PC-3 (cell line): Measurements from ENCODE around the gene GGCX. TPM values are rescaled to one million over a fixed set of nuclear protein-coding genes. Genes with fewer than 3 reads are reported as not detected.

Experiments used
- ATAC-seq: fragments of 200-7000 bp; cut with Tn5 transposase; 2 replicates; pipeline ENCODE4 v1.9.1; 2020; ENCODE audit warnings: mild to moderate bottlenecking, moderate library complexity
- BruUV-seq: library from RNA; stranded (reverse); fragments of 400-500 nt; replicated peaks from 2 replicates; lab custom pipeline; 2021; lab: Mats Ljungman, UMichigan
- CTCF ChIA-PET: fragments of 300-600 bp; sonication (Branson Sonifier 250); formaldehyde crosslinking; loops from one replicate; lab custom pipeline; 2022; ENCODE audit warnings: antibody characterized with exemption; lab: Charles Lee
- POLR2A ChIA-PET: fragments of 300-600 bp; sonication (Branson Sonifier 250); formaldehyde crosslinking; loops from one replicate; lab custom pipeline; 2022; ENCODE audit warnings: antibody characterized with exemption; ENCODE audit not compliant: unreplicated experiment; lab: Charles Lee
- DNase-seq: peaks from one replicate; pipeline ENCODE4 v3.0.0-alpha.2; 2015
- H2AFZ ChIP-seq: fragments of 300-600 bp; sonication (generic); 2 replicates; pipeline ENCODE4 v1.6.0; 2016; ENCODE audit warnings: antibody characterized with exemption, low read length
- H3F3A ChIP-seq: fragments of 300-600 bp; sonication (generic); one replicate; pipeline ENCODE4 v1.6.0; 2017; ENCODE audit warnings: antibody characterized with exemption, low read length, control low read depth, mild to moderate bottlenecking; ENCODE audit not compliant: unreplicated experiment
- H3K27ac ChIP-seq: fragments of 300-600 bp; sonication (generic); 2 replicates; pipeline ENCODE4 v1.5.1; 2016; ENCODE audit warnings: mild to moderate bottlenecking, low read length
- H3K27me3 ChIP-seq: fragments of 300-600 bp; sonication (generic); 2 replicates; pipeline ENCODE4 v1.6.1; 2016; ENCODE audit warnings: low read length, mixed read lengths
- H3K36me3 ChIP-seq: fragments of 300-600 bp; sonication (generic); 2 replicates; pipeline ENCODE4 v1.6.1; 2016; ENCODE audit warnings: low read depth, mixed run types, low read length, mixed read lengths
- H3K4me1 ChIP-seq: fragments of 300-600 bp; sonication (generic); 2 replicates; pipeline ENCODE4 v1.5.1; 2016; ENCODE audit warnings: low read length; ENCODE audit not compliant: insufficient read depth
- H3K4me2 ChIP-seq: fragments of 300-600 bp; sonication (generic); 2 replicates; pipeline ENCODE4 v1.6.0; 2016; ENCODE audit warnings: low read length
- H3K4me3 ChIP-seq: fragments of 300-600 bp; sonication (generic); 2 replicates; pipeline ENCODE4 v1.5.1; 2016; ENCODE audit warnings: mild to moderate bottlenecking, low read length, mixed read lengths
- H3K79me2 ChIP-seq: fragments of 300-600 bp; sonication (generic); 2 replicates; pipeline ENCODE4 v1.6.1; 2017; ENCODE audit warnings: low read length, mixed read lengths
- H3K9ac ChIP-seq: fragments of 300-600 bp; sonication (generic); 2 replicates; pipeline ENCODE4 v1.6.0; 2016; ENCODE audit warnings: mild to moderate bottlenecking, low read length
- H3K9me2 ChIP-seq: fragments of 300-600 bp; sonication (generic); replicated peaks from 2 replicates; pipeline ENCODE4 v1.6.1; 2016; ENCODE audit warnings: mixed run types, low read length, mixed read lengths
- H3K9me3 ChIP-seq: fragments of 300-600 bp; sonication (generic); 2 replicates; pipeline ENCODE4 v1.6.1; 2016; ENCODE audit warnings: low read length, mixed read lengths
- H4K20me1 ChIP-seq: fragments of 300-600 bp; sonication (generic); 2 replicates; pipeline ENCODE4 v1.6.1; 2016; ENCODE audit warnings: low read length, mixed read lengths
- EZH2 ChIP-seq: fragments of 300-600 bp; sonication (generic); IDR thresholded peaks from one replicate; pipeline ENCODE4 v1.6.1; 2017; ENCODE audit warnings: antibody characterized with exemption, mild to moderate bottlenecking, low read length; ENCODE audit not compliant: unreplicated experiment
- EZH2phosphoT487 ChIP-seq: fragments of 300-600 bp; sonication (generic); IDR thresholded peaks from 2 replicates; pipeline ENCODE4 v1.6.1; 2018; ENCODE audit warnings: mild to moderate bottlenecking, antibody characterized with exemption, low read length, borderline replicate concordance
- intact Hi-C: fragments of 100-400 bp; cut with micrococcal nuclease; formaldehyde crosslinking; loops from 2 replicates; pipeline ENCODE4 v1.9.0; 2023
- total RNA-seq: library from RNA; depleted of rRNA; stranded (reverse); fragments of >200 nt; gene quantifications from 2 replicates; pipeline ENCODE4 v1.2.3, GENCODE V29; 2014
- TF ChIP-seq, protein P1 (sequence below): fragments of 300-600 bp; sonication (generic); conservative IDR thresholded peaks from 2 replicates; pipeline ENCODE4 v1.5.1; 2017; ENCODE audit warnings: antibody characterized with exemption, low read depth, mild to moderate bottlenecking, low read length

Gene GGCX
- total RNA-seq, 1 experiment from 2014 or later: 46.7 TPM

DNA sequence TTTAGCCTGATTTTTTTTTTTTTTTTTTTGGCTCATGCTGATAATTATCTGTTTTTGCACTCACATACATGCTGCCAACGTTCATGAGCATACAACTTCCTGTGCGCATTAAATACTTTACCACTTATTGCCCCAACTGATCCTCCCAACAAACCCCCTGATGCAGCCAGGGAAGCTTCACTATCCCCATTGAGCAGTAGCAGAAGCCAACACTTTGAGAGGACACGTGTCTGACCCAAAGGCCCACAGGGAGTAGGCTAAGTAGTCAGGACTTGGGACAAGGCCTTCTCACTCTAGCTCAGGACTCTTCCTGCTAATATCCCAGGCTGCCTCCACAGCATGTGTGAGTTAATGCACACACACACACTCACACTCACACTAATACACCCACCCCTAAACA lies 58.6 kb downstream of the GGCX start:
- Histone ChIP-seq H3K4me2 (peak overlapping the region; percentile 6), H3K27ac (peak overlapping the region; percentile 89), H4K20me1 (no peaks in the 10 kb centered on the region), H3K4me3 (no peak overlapping the region), H3K79me2 (peaks cover 7% of the 10 kb centered on the region), H3K36me3 (no peaks in the 10 kb centered on the region), H2AFZ (no peak overlapping the region), H3K4me1 (peaks cover 61% of the 10 kb centered on the region), H3K27me3 (no peaks in the 10 kb centered on the region), H3K9ac (peak overlapping the region; percentile 50; the same call in 1 of the 2 replicates), H3K9me2 (no peaks in the 10 kb centered on the region), H3K9me3 (no peaks in the 10 kb centered on the region), H3F3A (peaks cover 8% of the 10 kb centered on the region)
- TF ChIP-seq EZH2phosphoT487 (no peak), EZH2 (no peak)
- TF ChIP-seq, protein P1, sequence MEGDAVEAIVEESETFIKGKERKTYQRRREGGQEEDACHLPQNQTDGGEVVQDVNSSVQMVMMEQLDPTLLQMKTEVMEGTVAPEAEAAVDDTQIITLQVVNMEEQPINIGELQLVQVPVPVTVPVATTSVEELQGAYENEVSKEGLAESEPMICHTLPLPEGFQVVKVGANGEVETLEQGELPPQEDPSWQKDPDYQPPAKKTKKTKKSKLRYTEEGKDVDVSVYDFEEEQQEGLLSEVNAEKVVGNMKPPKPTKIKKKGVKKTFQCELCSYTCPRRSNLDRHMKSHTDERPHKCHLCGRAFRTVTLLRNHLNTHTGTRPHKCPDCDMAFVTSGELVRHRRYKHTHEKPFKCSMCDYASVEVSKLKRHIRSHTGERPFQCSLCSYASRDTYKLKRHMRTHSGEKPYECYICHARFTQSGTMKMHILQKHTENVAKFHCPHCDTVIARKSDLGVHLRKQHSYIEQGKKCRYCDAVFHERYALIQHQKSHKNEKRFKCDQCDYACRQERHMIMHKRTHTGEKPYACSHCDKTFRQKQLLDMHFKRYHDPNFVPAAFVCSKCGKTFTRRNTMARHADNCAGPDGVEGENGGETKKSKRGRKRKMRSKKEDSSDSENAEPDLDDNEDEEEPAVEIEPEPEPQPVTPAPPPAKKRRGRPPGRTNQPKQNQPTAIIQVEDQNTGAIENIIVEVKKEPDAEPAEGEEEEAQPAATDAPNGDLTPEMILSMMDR: no peak
- ATAC-seq (no peak), DNase-seq (no peak)
- intact Hi-C loops: no loop called here
- no TSS peak for BruUV-seq
- POLR2A ChIA-PET: no interaction called here
- CTCF ChIA-PET: no interaction called here

DNA sequence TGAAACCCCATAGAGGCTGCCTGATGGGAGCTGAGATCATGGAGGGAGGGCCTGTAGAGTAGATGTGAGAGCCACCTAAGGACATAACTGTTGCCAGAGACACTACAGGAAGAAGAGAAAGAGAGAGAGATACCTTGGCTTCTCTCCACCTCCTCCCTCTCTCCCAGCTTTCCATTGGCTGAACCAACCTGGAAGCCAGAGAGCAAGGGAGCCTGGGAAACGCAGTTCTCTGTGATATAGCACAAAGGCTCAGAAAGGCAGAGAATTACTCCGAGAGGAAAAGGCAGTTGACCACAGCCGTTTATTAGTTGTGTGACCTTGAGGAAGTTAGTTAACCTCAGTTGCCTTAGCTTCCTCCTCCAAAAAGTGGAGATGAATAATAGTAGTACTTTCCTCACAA lies 60.0 kb downstream of the GGCX start:
- H3K4me3 ChIP-seq: no peak overlapping the region
- H3K36me3 ChIP-seq: no peaks in the 10 kb centered on the region
- ATAC-seq (no peak), DNase-seq (peak; percentile 32)
- H3K27ac ChIP-seq: no peak overlapping the region; the same call in 1 of the 2 replicates
- H3K9me3 ChIP-seq: no peaks in the 10 kb centered on the region
- no peaks in the 10 kb centered on the region for H3K27me3 ChIP-seq
- intact Hi-C loops: no loop called here
- BruUV-seq: no TSS peak
- no peak overlapping the region for H2AFZ ChIP-seq
- ChIA-PET POLR2A (no interaction called here), CTCF (no interaction called here)
- TF ChIP-seq EZH2: no peak
- TF ChIP-seq EZH2phosphoT487: no peak
- TF ChIP-seq, protein P1: no peak
- H3K79me2 ChIP-seq: peaks cover 7% of the 10 kb centered on the region
- H3F3A ChIP-seq: peaks cover 8% of the 10 kb centered on the region
- H3K4me2 ChIP-seq: no peak overlapping the region
- peaks cover 60% of the 10 kb centered on the region for H3K4me1 ChIP-seq
- no peak overlapping the region for H3K9ac ChIP-seq
- H4K20me1 ChIP-seq: no peaks in the 10 kb centered on the region
- H3K9me2 ChIP-seq: no peaks in the 10 kb centered on the region

DNA sequence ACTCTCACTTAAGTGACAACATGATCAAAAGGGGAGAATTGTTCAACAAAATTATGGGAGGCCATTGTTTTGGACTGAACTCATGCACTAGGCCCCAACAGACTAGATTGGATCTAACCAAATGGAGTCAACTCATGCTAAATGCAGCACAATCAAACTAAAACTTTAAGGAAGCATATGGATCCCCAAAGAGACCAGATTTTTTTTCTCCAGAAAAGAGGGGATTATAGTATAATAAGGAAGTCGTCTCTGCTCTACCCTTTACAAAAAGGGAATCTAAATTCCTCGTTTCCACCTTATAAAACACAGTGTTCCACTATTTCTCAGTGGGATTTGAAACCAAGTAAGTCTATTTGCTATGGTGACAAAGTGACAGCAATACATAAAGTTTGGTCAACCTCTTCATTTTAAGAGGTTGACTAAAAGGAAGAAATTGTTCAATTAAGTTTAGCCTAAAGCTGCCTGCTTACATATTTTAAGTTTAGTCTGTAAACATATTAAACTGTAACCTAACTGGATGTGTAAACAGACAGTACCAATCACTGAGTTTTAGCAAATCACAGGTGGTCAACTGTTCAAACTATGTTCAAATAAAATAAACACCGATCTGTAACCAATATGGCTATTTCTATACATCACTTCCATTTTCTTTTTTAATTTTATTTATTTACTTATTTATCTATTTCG lies 63.2 kb downstream of the GGCX start:
- peak overlapping the region; percentile 92 for H3K27ac ChIP-seq
- H4K20me1 ChIP-seq: no peaks in the 10 kb centered on the region
- DNase-seq (peak; percentile 81), ATAC-seq (peak; percentile 66)
- TF ChIP-seq, protein P1: no peak
- TF ChIP-seq EZH2phosphoT487 (no peak), EZH2 (no peak)
- peaks cover 31% of the 10 kb centered on the region for H3K4me1 ChIP-seq
- BruUV-seq: TSS peak; percentile 74
- no peak overlapping the region for H2AFZ ChIP-seq
- peak overlapping the region; percentile 5 for H3K4me2 ChIP-seq
- intact Hi-C loops: loop anchor here (2.0 to 5.0 kb wide), 3 partner anchors 39 to 61 kb away; no protein-coding TSS in a partner anchor
- no peak overlapping the region for H3K4me3 ChIP-seq
- no peaks in the 10 kb centered on the region for H3K27me3 ChIP-seq
- H3K9ac ChIP-seq: peak overlapping the region; percentile 66
- H3F3A ChIP-seq: no peaks in the 10 kb centered on the region
- ChIA-PET CTCF (no interaction called here), POLR2A (interaction anchor here (0.6 kb wide), 1 partner anchor 41 kb away, joined by 5 read pairs; no protein-coding TSS in a partner anchor)
- H3K79me2 ChIP-seq: no peaks in the 10 kb centered on the region
- no peaks in the 10 kb centered on the region for H3K9me3 ChIP-seq
- no peaks in the 10 kb centered on the region for H3K36me3 ChIP-seq
- no peaks in the 10 kb centered on the region for H3K9me2 ChIP-seq
